Stimulated activated CD8-positive, alpha-beta memory T cell treated with anti-CD3 and anti-CD28 coated beads, Interleukin-15, amount 100 ng/mL, for 1 hour (primary cell): ENCODE results near the gene ANKRD28.
A peak's percentile ranks its signal among the peaks of the same experiment; 100 is the strongest.

Experiments
- DNase-seq: peaks from one replicate; pipeline ENCODE4 v3.0.0-alpha.2; 2020; ENCODE audit warnings: low read depth

ANKRD28 gene

GRCh38 chr3:15660055-15660935 lies 137.5 kb downstream of the ANKRD28 start:
- DNase-seq: no peak

- DNase-seq: no peak
These were observed 138.4 kb downstream of the ANKRD28 start for GRCh38 chr3:15659254-15659975.

- DNase-seq: no peak
These were observed 140.8 kb downstream of the ANKRD28 start for GRCh38 chr3:15657016-15657415.

- no peak for DNase-seq
These were observed 141.4 kb downstream of the ANKRD28 start for GRCh38 chr3:15656342-15656741.

GRCh38 chr3:15654891-15655290 lies 142.9 kb downstream of the ANKRD28 start:
- DNase-seq: no peak

GRCh38 chr3:15654127-15654526 lies 143.7 kb downstream of the ANKRD28 start:
- DNase-seq: no peak

- no peak for DNase-seq
These were observed 144.5 kb downstream of the ANKRD28 start for GRCh38 chr3:15653321-15653720.

- no peak for DNase-seq
These were observed 146.4 kb downstream of the ANKRD28 start for GRCh38 chr3:15651396-15651795.

GRCh38 chr3:15649858-15650257 lies 147.9 kb downstream of the ANKRD28 start:
- DNase-seq: no peak

- DNase-seq: no peak
These were observed 148.4 kb downstream of the ANKRD28 start for GRCh38 chr3:15649341-15649740.

- DNase-seq: peak; percentile 23
These were observed 150.1 kb downstream of the ANKRD28 start for GRCh38 chr3:15647611-15648167.

- DNase-seq: no peak
These were observed 150.8 kb downstream of the ANKRD28 start for GRCh38 chr3:15646851-15647511.

GRCh38 chr3:15645740-15646501 lies 151.9 kb downstream of the ANKRD28 start:
- DNase-seq: no peak

GRCh38 chr3:15645246-15645645 lies 152.5 kb downstream of the ANKRD28 start:
- no peak for DNase-seq

GRCh38 chr3:15638891-15639262 lies 158.9 kb downstream of the ANKRD28 start:
- DNase-seq: no peak

GRCh38 chr3:15638193-15638890 lies 159.4 kb downstream of the ANKRD28 start:
- DNase-seq: no peak

- no peak for DNase-seq
These were observed 160.4 kb downstream of the ANKRD28 start for GRCh38 chr3:15637131-15637951.

- no peak for DNase-seq
These were observed 161.6 kb downstream of the ANKRD28 start for GRCh38 chr3:15636028-15636709.

GRCh38 chr3:15635121-15635661 lies 162.6 kb downstream of the ANKRD28 start:
- no peak for DNase-seq
